HepG2 (cell line): ENCODE measurements around the gene CHCHD3. TPM values are rescaled to one million over a fixed set of nuclear protein-coding genes. Genes with fewer than 3 reads are reported as not detected.

Experiments
- ATAC-seq: fragments of 200-7000 bp; cut with Tn5 transposase; 3 replicates; pipeline ENCODE4 v1.9.1; 2020; ENCODE audit warnings: mild to moderate bottlenecking, moderate library complexity
- BruUV-seq: library from RNA; stranded (reverse); fragments of 400-500 nt; replicated peaks from 2 replicates; lab custom pipeline; 2021; lab: Mats Ljungman, UMichigan
- CTCF ChIA-PET: fragments of 300-600 bp; formaldehyde crosslinking; extraction: SDS; loops from one replicate; lab custom pipeline; 2021; ENCODE audit warnings: low total read pairs, inconsistent platforms, low intra/inter-chr PET ratio; lab: Yijun Ruan, JAX
- POLR2A ChIA-PET: fragments of 350-600 bp; sonication (Branson Sonifier 250); formaldehyde crosslinking; loops from one replicate; lab custom pipeline; 2020; ENCODE audit warnings: antibody characterized with exemption, inconsistent platforms; lab: Yijun Ruan, JAX
- DNase-seq: peaks from one replicate; pipeline ENCODE4 v3.0.0-alpha.2; 2015; ENCODE audit warnings: low spot score
- FAIRE-seq: peaks from 3 replicates; lab custom pipeline; 2011; peaks lifted over from hg19 to GRCh38; lab: Jason Lieb, UNC
- H2AFZ ChIP-seq: one replicate; pipeline ENCODE4 v1.6.1; 2011; ENCODE audit warnings: low read length, inconsistent platforms
- H3K27ac ChIP-seq: fragments of 300-600 bp; 3 replicates; pipeline ENCODE4 v1.8.0; 2011; ENCODE audit warnings: mixed run types, mild to moderate bottlenecking, mixed read lengths, low read length, inconsistent platforms; ENCODE audit not compliant: insufficient read depth; ENCODE audit errors: extremely low read length
- H3K27me3 ChIP-seq, 2 experiments: fragments of 200-600 bp in 1 of 2; 2 replicates in 1 of 2; 3 replicates in 1 of 2; pipeline versions ENCODE4 v1.6.0 to v1.8.0; 2011; ENCODE audit warnings: low read length in 2 of 2, mild to moderate bottlenecking in 2 of 2, moderate library complexity in 2 of 2, inconsistent platforms in 1 of 2; ENCODE audit not compliant: insufficient read depth in 2 of 2, control insufficient read depth in 1 of 2
- H3K36me3 ChIP-seq, 2 experiments: fragments of 200-600 bp in 1 of 2; replicated peaks in 1 of 2; 2 replicates in 1 of 2; 3 replicates in 1 of 2; pipeline versions ENCODE4 v1.5.1 to v1.8.0; 2011; ENCODE audit warnings: low read length in 2 of 2, inconsistent platforms in 1 of 2; ENCODE audit not compliant: insufficient read depth in 2 of 2, control insufficient read depth in 1 of 2
- H3K4me1 ChIP-seq: 2 replicates; pipeline ENCODE4 v1.5.1; 2012; ENCODE audit warnings: low read length, inconsistent platforms; ENCODE audit not compliant: insufficient read depth
- H3K4me2 ChIP-seq: 2 replicates; pipeline ENCODE4 v1.6.0; 2011; ENCODE audit warnings: low read depth, low read length, inconsistent platforms
- H3K4me3 ChIP-seq, 3 experiments: fragments of 200-600 bp in 1 of 3; sonication (generic), shearing (Covaris generic) in 1 of 3; replicated peaks in 1 of 3; 2 replicates each; pipeline ENCODE4 v1.5.1; 2011 to 2016; ENCODE audit warnings: low read length in 3 of 3, inconsistent platforms in 2 of 3, low read depth in 2 of 3, mild to moderate bottlenecking in 2 of 3, control low read depth in 1 of 3, mixed read lengths in 1 of 3; ENCODE audit not compliant: insufficient read depth in 1 of 3
- H3K79me2 ChIP-seq: one replicate; pipeline ENCODE4 v1.6.1; 2011; ENCODE audit warnings: low read length, inconsistent platforms; ENCODE audit not compliant: insufficient read depth
- H3K9ac ChIP-seq: 2 replicates; pipeline ENCODE4 v1.6.0; 2011; ENCODE audit warnings: mild to moderate bottlenecking, low read depth, low read length, inconsistent platforms; ENCODE audit not compliant: insufficient read depth
- H3K9me3 ChIP-seq: 2 replicates; pipeline ENCODE4 v1.5.1; 2012; ENCODE audit warnings: mild to moderate bottlenecking, low read length
- H4K20me1 ChIP-seq: 2 replicates; pipeline ENCODE4 v1.6.0; 2011; ENCODE audit warnings: inconsistent platforms, mild to moderate bottlenecking, low read length, moderate library complexity; ENCODE audit not compliant: insufficient read depth
- AHDC1 ChIP-seq: sonication (generic); formaldehyde crosslinking; IDR thresholded peaks from 2 replicates; pipeline ENCODE4 v1.5.1; 2020; ENCODE audit warnings: mild to moderate bottlenecking, missing genetic modification reagents, borderline replicate concordance
- ETV5 ChIP-seq: IDR thresholded peaks from 2 replicates; pipeline ENCODE4 v1.6.1; 2018; ENCODE audit warnings: missing biosample characterization, missing genetic modification reagents, inconsistent platforms, borderline replicate concordance
- HMGA1 ChIP-seq: sonication (generic); formaldehyde crosslinking; conservative IDR thresholded peaks from 2 replicates; pipeline ENCODE4 v1.4.0; 2020; ENCODE audit warnings: missing genetic modification reagents
- SIN3A ChIP-seq: IDR thresholded peaks from 2 replicates; pipeline ENCODE4 v1.6.1; 2011; ENCODE audit warnings: low read depth, mild to moderate bottlenecking, control low read depth, low read length, borderline replicate concordance
- STAT6 ChIP-seq: sonication (generic); formaldehyde crosslinking; IDR thresholded peaks from 2 replicates; pipeline ENCODE4 v1.4.0; 2020; ENCODE audit warnings: missing genetic modification reagents, mild to moderate bottlenecking, borderline replicate concordance
- ZFP36 ChIP-seq: fragments of 150-350 bp; IDR thresholded peaks from 2 replicates; pipeline ENCODE4 v1.6.1; 2018; ENCODE audit warnings: borderline replicate concordance, low read length, low read depth; ENCODE audit not compliant: partially characterized antibody
- ZNF296 ChIP-seq: sonication (generic); formaldehyde crosslinking; conservative IDR thresholded peaks from 2 replicates; pipeline ENCODE4 v1.5.0; 2020; ENCODE audit warnings: mild to moderate bottlenecking, missing genetic modification reagents
- ZNF547 ChIP-seq: sonication (generic); formaldehyde crosslinking; IDR thresholded peaks from 2 replicates; pipeline ENCODE4 v1.5.1; 2020; ENCODE audit warnings: mild to moderate bottlenecking, missing genetic modification reagents
- ZNF558 ChIP-seq: sonication (generic); formaldehyde crosslinking; IDR thresholded peaks from 2 replicates; pipeline ENCODE4 v1.9.0; 2022; ENCODE audit warnings: mild to moderate bottlenecking, missing genetic modification reagents, borderline replicate concordance
- ZNF629 ChIP-seq: sonication (generic); formaldehyde crosslinking; conservative IDR thresholded peaks from 2 replicates; pipeline ENCODE4 v1.5.0; 2020; ENCODE audit warnings: missing genetic modification reagents
- ZNF674 ChIP-seq: sonication (generic); formaldehyde crosslinking; IDR thresholded peaks from 2 replicates; pipeline ENCODE4 v1.5.0; 2020; ENCODE audit warnings: low read depth, mild to moderate bottlenecking, missing genetic modification reagents
- ZNF709 ChIP-seq: sonication (generic); formaldehyde crosslinking; IDR thresholded peaks from 2 replicates; pipeline ENCODE4 v1.5.0; 2020; ENCODE audit warnings: mild to moderate bottlenecking, missing genetic modification reagents
- ZNF780A ChIP-seq: sonication (generic); formaldehyde crosslinking; IDR thresholded peaks from 2 replicates; pipeline ENCODE4 v1.8.0; 2022; ENCODE audit warnings: mild to moderate bottlenecking, missing genetic modification reagents, moderate library complexity
- ZNF816 ChIP-seq: sonication (generic); formaldehyde crosslinking; IDR thresholded peaks from 2 replicates; pipeline ENCODE4 v1.8.0; 2022; ENCODE audit warnings: missing genetic modification reagents, mild to moderate bottlenecking, borderline replicate concordance
- in situ Hi-C: cut with HindIII; loops from 2 replicates; pipeline ENCODE4 v1.10.0; 2017; ENCODE audit warnings: low pct_unique_long_range_greater_than_20kb; ENCODE audit not compliant: extremely low pct_ligation_motif_present
- intact Hi-C: fragments of 100-400 bp; cut with micrococcal nuclease; formaldehyde crosslinking; loops from one replicate; pipeline ENCODE4 v1.10.0; 2022; ENCODE audit not compliant: unreplicated experiment
- polyA plus RNA-seq, 8 experiments: library from polyadenylated mRNA; depleted of rRNA in 3 of 8; stranded (reverse) in 7 of 8; unstranded in 1 of 8; fragments of >200 nt; fragmentation: Illumina TruSeq in 4 of 8; extraction: Trizol in 4 of 8; gene quantifications; 2 replicates each; pipeline versions ENCODE4 v1.2.1 to v1.2.3, GENCODE V29; 2011 to 2016; ENCODE audit warnings: low read depth in 4 of 8, missing spikeins in 1 of 8, mixed read lengths in 1 of 8; ENCODE audit not compliant: insufficient read depth in 1 of 8
- total RNA-seq, 5 experiments: library from RNA; depleted of rRNA; stranded (reverse); fragments of >200 nt; fragmentation: Illumina TruSeq; extraction: Trizol; gene quantifications; 2 replicates each; pipeline ENCODE4 v1.2.3, GENCODE V29; 2016; ENCODE audit warnings: low read depth in 1 of 5
- TF ChIP-seq, protein P1 (sequence below): sonication (generic); formaldehyde crosslinking; IDR thresholded peaks from 2 replicates; pipeline ENCODE4 v1.4.0; 2020; ENCODE audit warnings: missing genetic modification reagents, borderline replicate concordance

Gene CHCHD3
- total and polyA plus RNA-seq, 2 of the 13 experiments (the other 11 are each of a cell fraction or from before 2014, with no cell fraction given) = 32.7 to 86.8 TPM

DNA sequence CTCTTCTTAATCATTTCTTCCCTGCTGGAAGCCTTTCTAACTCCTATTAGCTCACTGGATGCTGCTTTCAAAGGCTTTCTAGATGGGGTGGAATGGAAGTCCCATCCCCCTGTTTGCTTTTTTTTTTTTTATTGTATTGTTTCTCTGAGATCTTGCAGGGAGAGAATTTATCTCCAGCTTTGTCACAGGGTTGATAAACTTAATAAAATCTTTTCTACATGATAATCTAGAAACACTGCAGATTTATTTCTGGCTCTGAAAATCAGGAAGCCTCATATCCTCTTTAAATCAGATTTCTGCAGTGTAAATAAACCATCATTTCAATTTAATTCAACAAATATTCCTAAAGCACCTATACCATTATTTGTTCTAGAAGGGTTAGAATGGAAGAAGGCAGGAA is 37.2 kb upstream of the CHCHD3 start:
- Histone ChIP-seq H3K27ac (no peak overlapping the region), H2AFZ (no peak overlapping the region), H3K9ac (no peak overlapping the region), H3K9me3 (no peaks in the 10 kb centered on the region), H3K4me1 (no peaks in the 10 kb centered on the region), H3K36me3 (no peaks in the 10 kb centered on the region), H3K4me2 (no peak overlapping the region), H3K4me3 (no peak overlapping the region), H3K27me3 (peaks cover 0 to 31% of the 10 kb centered on the region in 2 experiments; a peak in 2 of 5 replicates), H4K20me1 (no peaks in the 10 kb centered on the region), H3K79me2 (no peaks in the 10 kb centered on the region)
- POLR2A ChIA-PET = no interaction called here
- CTCF ChIA-PET = no interaction called here
- DNase-seq (no peak), ATAC-seq (no peak), FAIRE-seq (no peak)
- in situ Hi-C loops (no loop called here), intact Hi-C loops (no loop called here)
- BruUV-seq = no TSS peak
- TF ChIP-seq HMGA1 (no peak), ZNF547 (no peak), ZFP36 (no peak), STAT6 (CRISPR knock-in tag) (no peak), SIN3A (no peak), ZNF629 (CRISPR knock-in tag) (no peak), ZNF780A (CRISPR knock-in tag) (no peak), AHDC1 (CRISPR knock-in tag) (no peak), ETV5 (CRISPR knock-in tag) (no peak), ZNF296 (CRISPR knock-in tag) (no peak), ZNF709 (CRISPR knock-in tag) (no peak), ZNF558 (no peak), ZNF674 (CRISPR knock-in tag) (no peak), ZNF816 (no peak)
- TF ChIP-seq, protein P1, sequence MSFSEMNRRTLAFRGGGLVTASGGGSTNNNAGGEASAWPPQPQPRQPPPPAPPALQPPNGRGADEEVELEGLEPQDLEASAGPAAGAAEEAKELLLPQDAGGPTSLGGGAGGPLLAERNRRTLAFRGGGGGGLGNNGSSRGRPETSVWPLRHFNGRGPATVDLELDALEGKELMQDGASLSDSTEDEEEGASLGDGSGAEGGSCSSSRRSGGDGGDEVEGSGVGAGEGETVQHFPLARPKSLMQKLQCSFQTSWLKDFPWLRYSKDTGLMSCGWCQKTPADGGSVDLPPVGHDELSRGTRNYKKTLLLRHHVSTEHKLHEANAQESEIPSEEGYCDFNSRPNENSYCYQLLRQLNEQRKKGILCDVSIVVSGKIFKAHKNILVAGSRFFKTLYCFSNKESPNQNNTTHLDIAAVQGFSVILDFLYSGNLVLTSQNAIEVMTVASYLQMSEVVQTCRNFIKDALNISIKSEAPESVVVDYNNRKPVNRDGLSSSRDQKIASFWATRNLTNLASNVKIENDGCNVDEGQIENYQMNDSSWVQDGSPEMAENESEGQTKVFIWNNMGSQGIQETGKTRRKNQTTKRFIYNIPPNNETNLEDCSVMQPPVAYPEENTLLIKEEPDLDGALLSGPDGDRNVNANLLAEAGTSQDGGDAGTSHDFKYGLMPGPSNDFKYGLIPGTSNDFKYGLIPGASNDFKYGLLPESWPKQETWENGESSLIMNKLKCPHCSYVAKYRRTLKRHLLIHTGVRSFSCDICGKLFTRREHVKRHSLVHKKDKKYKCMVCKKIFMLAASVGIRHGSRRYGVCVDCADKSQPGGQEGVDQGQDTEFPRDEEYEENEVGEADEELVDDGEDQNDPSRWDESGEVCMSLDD = no peak
